HepG2 (cell line): Measurements from ENCODE around the gene TCTA. TPM values are rescaled to one million over a fixed set of nuclear protein-coding genes. Genes with fewer than 3 reads are reported as not detected.

Experiments used
- ATAC-seq: fragments of 200-7000 bp; cut with Tn5 transposase; 3 replicates; pipeline ENCODE4 v1.9.1; 2020; ENCODE audit warnings: mild to moderate bottlenecking, moderate library complexity
- BruUV-seq: library from RNA; stranded (reverse); fragments of 400-500 nt; replicated peaks from 2 replicates; lab custom pipeline; 2021; lab: Mats Ljungman, UMichigan
- CTCF ChIA-PET: fragments of 300-600 bp; formaldehyde crosslinking; extraction: SDS; loops from one replicate; lab custom pipeline; 2021; ENCODE audit warnings: low total read pairs, inconsistent platforms, low intra/inter-chr PET ratio; lab: Yijun Ruan, JAX
- POLR2A ChIA-PET: fragments of 350-600 bp; sonication (Branson Sonifier 250); formaldehyde crosslinking; loops from one replicate; lab custom pipeline; 2020; ENCODE audit warnings: antibody characterized with exemption, inconsistent platforms; lab: Yijun Ruan, JAX
- DNase-seq: peaks from one replicate; pipeline ENCODE4 v3.0.0-alpha.2; 2015; ENCODE audit warnings: low spot score
- FAIRE-seq: peaks from 3 replicates; lab custom pipeline; 2011; peaks lifted over from hg19 to GRCh38; lab: Jason Lieb, UNC
- H2AFZ ChIP-seq: one replicate; pipeline ENCODE4 v1.6.1; 2011; ENCODE audit warnings: low read length, inconsistent platforms
- H3K27ac ChIP-seq: fragments of 300-600 bp; 3 replicates; pipeline ENCODE4 v1.8.0; 2011; ENCODE audit warnings: mixed run types, mild to moderate bottlenecking, mixed read lengths, low read length, inconsistent platforms; ENCODE audit not compliant: insufficient read depth; ENCODE audit errors: extremely low read length
- H3K27me3 ChIP-seq, 2 experiments: fragments of 200-600 bp in 1 of 2; 2 replicates in 1 of 2; 3 replicates in 1 of 2; pipeline versions ENCODE4 v1.6.0 to v1.8.0; 2011; ENCODE audit warnings: low read length in 2 of 2, mild to moderate bottlenecking in 2 of 2, moderate library complexity in 2 of 2, inconsistent platforms in 1 of 2; ENCODE audit not compliant: insufficient read depth in 2 of 2, control insufficient read depth in 1 of 2
- H3K36me3 ChIP-seq, 2 experiments: fragments of 200-600 bp in 1 of 2; replicated peaks in 1 of 2; 2 replicates in 1 of 2; 3 replicates in 1 of 2; pipeline versions ENCODE4 v1.5.1 to v1.8.0; 2011; ENCODE audit warnings: low read length in 2 of 2, inconsistent platforms in 1 of 2; ENCODE audit not compliant: insufficient read depth in 2 of 2, control insufficient read depth in 1 of 2
- H3K4me1 ChIP-seq: 2 replicates; pipeline ENCODE4 v1.5.1; 2012; ENCODE audit warnings: low read length, inconsistent platforms; ENCODE audit not compliant: insufficient read depth
- H3K4me2 ChIP-seq: 2 replicates; pipeline ENCODE4 v1.6.0; 2011; ENCODE audit warnings: low read depth, low read length, inconsistent platforms
- H3K4me3 ChIP-seq, 3 experiments: fragments of 200-600 bp in 1 of 3; sonication (generic), shearing (Covaris generic) in 1 of 3; replicated peaks in 1 of 3; 2 replicates each; pipeline ENCODE4 v1.5.1; 2011 to 2016; ENCODE audit warnings: low read length in 3 of 3, inconsistent platforms in 2 of 3, low read depth in 2 of 3, mild to moderate bottlenecking in 2 of 3, control low read depth in 1 of 3, mixed read lengths in 1 of 3; ENCODE audit not compliant: insufficient read depth in 1 of 3
- H3K79me2 ChIP-seq: one replicate; pipeline ENCODE4 v1.6.1; 2011; ENCODE audit warnings: low read length, inconsistent platforms; ENCODE audit not compliant: insufficient read depth
- H3K9ac ChIP-seq: 2 replicates; pipeline ENCODE4 v1.6.0; 2011; ENCODE audit warnings: mild to moderate bottlenecking, low read depth, low read length, inconsistent platforms; ENCODE audit not compliant: insufficient read depth
- H3K9me3 ChIP-seq: 2 replicates; pipeline ENCODE4 v1.5.1; 2012; ENCODE audit warnings: mild to moderate bottlenecking, low read length
- H4K20me1 ChIP-seq: 2 replicates; pipeline ENCODE4 v1.6.0; 2011; ENCODE audit warnings: inconsistent platforms, mild to moderate bottlenecking, low read length, moderate library complexity; ENCODE audit not compliant: insufficient read depth
- CREM ChIP-seq, 2 experiments: sonication (generic) in 1 of 2; formaldehyde crosslinking in 1 of 2; IDR thresholded peaks; 2 replicates each; pipeline versions ENCODE4 v1.4.0 to v1.6.1; 2016 to 2020; ENCODE audit warnings: antibody characterized with exemption in 1 of 2, mild to moderate bottlenecking in 1 of 2, missing genetic modification reagents in 1 of 2
- FOXO1 ChIP-seq: sonication (generic); formaldehyde crosslinking; IDR thresholded peaks from 2 replicates; pipeline ENCODE4 v1.4.0; 2020; ENCODE audit warnings: missing genetic modification reagents
- HCFC1 ChIP-seq: fragments of 150-350 bp; IDR thresholded peaks from 2 replicates; pipeline ENCODE4 v1.6.1; 2014; ENCODE audit warnings: low read depth, low read length
- MEIS1 ChIP-seq: sonication (generic); formaldehyde crosslinking; IDR thresholded peaks from 2 replicates; pipeline ENCODE4 v1.9.0; 2021; ENCODE audit warnings: mild to moderate bottlenecking, missing genetic modification reagents, moderate library complexity, borderline replicate concordance
- SIX4 ChIP-seq: sonication (generic); formaldehyde crosslinking; IDR thresholded peaks from 2 replicates; pipeline ENCODE4 v1.4.0; 2020; ENCODE audit warnings: missing genetic modification reagents
- WIZ ChIP-seq: sonication (generic); formaldehyde crosslinking; IDR thresholded peaks from 2 replicates; pipeline ENCODE4 v1.5.1; 2020; ENCODE audit warnings: mild to moderate bottlenecking, missing genetic modification reagents
- ZNF619 ChIP-seq: sonication (generic); formaldehyde crosslinking; IDR thresholded peaks from 2 replicates; pipeline ENCODE4 v1.4.0; 2020; ENCODE audit warnings: mild to moderate bottlenecking, missing genetic modification reagents
- WGBS: methylation state at CpG from one replicate; pipeline ENCODE4 v1.1.6; 2017; ENCODE audit warnings: low lambda C conversion rate; 5-methylcytosine and 5-hydroxymethylcytosine counted together
- in situ Hi-C: cut with HindIII; loops from 2 replicates; pipeline ENCODE4 v1.10.0; 2017; ENCODE audit warnings: low pct_unique_long_range_greater_than_20kb; ENCODE audit not compliant: extremely low pct_ligation_motif_present
- intact Hi-C: fragments of 100-400 bp; cut with micrococcal nuclease; formaldehyde crosslinking; loops from one replicate; pipeline ENCODE4 v1.10.0; 2022; ENCODE audit not compliant: unreplicated experiment
- polyA plus RNA-seq, 8 experiments: library from polyadenylated mRNA; depleted of rRNA in 3 of 8; stranded (reverse) in 7 of 8; unstranded in 1 of 8; fragments of >200 nt; fragmentation: Illumina TruSeq in 4 of 8; extraction: Trizol in 4 of 8; gene quantifications; 2 replicates each; pipeline versions ENCODE4 v1.2.1 to v1.2.3, GENCODE V29; 2011 to 2016; ENCODE audit warnings: low read depth in 4 of 8, missing spikeins in 1 of 8, mixed read lengths in 1 of 8; ENCODE audit not compliant: insufficient read depth in 1 of 8
- total RNA-seq, 5 experiments: library from RNA; depleted of rRNA; stranded (reverse); fragments of >200 nt; fragmentation: Illumina TruSeq; extraction: Trizol; gene quantifications; 2 replicates each; pipeline ENCODE4 v1.2.3, GENCODE V29; 2016; ENCODE audit warnings: low read depth in 1 of 5
- TF ChIP-seq, protein P1 (sequence below): sonication (generic); formaldehyde crosslinking; IDR thresholded peaks from 2 replicates; pipeline ENCODE4 v1.9.0; 2021; ENCODE audit warnings: missing genetic modification reagents, borderline replicate concordance
- TF ChIP-seq, protein P2 (sequence below): sonication (generic); formaldehyde crosslinking; IDR thresholded peaks from 2 replicates; pipeline ENCODE4 v1.8.1; 2023; ENCODE audit warnings: mild to moderate bottlenecking, missing genetic modification reagents
- TF ChIP-seq, protein P3 (sequence below): sonication (generic); formaldehyde crosslinking; IDR thresholded peaks from 2 replicates; pipeline ENCODE4 v1.4.0; 2020; ENCODE audit warnings: mild to moderate bottlenecking, missing genetic modification reagents
- TF ChIP-seq, protein P4 (sequence below): sonication (generic); formaldehyde crosslinking; IDR thresholded peaks from 2 replicates; pipeline ENCODE4 v1.5.1; 2020; ENCODE audit warnings: missing genetic modification reagents, mild to moderate bottlenecking, borderline replicate concordance
- TF ChIP-seq, protein P5 (sequence below): IDR thresholded peaks from 2 replicates; pipeline ENCODE4 v1.6.1; 2016; ENCODE audit warnings: control low read depth
- TF ChIP-seq, protein P6 (sequence below): sonication (generic); formaldehyde crosslinking; IDR thresholded peaks from 2 replicates; pipeline ENCODE4 v1.4.0; 2020; ENCODE audit warnings: missing genetic modification reagents, mild to moderate bottlenecking, borderline replicate concordance

The TCTA gene
- total and polyA plus RNA-seq, 2 of the 13 experiments (the other 11 are each of a cell fraction or from before 2014, with no cell fraction given): 8.3 to 13.2 TPM

DNA sequence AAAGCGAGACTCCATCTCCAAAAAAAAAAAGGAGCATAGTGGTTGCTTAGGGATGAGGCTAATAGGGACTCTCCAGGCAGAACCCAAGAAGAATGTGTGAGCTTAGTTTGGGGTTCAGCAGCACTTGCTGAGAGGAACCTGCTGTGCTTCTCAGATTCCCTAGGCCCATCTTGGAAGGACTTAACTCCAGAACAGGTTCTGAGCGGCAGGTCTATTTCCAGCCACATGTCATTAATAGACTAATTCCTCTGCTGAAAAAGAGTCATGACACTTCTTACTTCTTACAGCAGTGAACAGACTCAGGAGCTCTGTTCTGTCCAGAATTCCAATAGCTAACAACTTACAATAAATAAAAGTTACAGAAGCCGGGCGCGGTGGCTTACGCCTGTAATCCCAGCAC is 22.9 kb upstream of the TCTA start:
- no peak overlapping the region for H3K27ac ChIP-seq
- no peak overlapping the region for H3K4me2 ChIP-seq
- in situ Hi-C loops: no loop called here
- ChIA-PET CTCF (no interaction called here), POLR2A (interaction anchor here (1.1 kb wide), 1 partner anchor 23 kb away, joined by 4 read pairs; the partner anchor contains the start of genes RHOA and TCTA)
- H3K36me3 ChIP-seq: peaks cover 3 to 4% of the 10 kb centered on the region in 2 experiments; a peak in 3 of 5 replicates
- H2AFZ ChIP-seq: no peak overlapping the region
- H3K9ac ChIP-seq: no peak overlapping the region
- no peaks in the 10 kb centered on the region for H3K27me3 ChIP-seq
- no peaks in the 10 kb centered on the region for H3K9me3 ChIP-seq
- peaks cover 16% of the 10 kb centered on the region for H3K4me1 ChIP-seq
- no peak overlapping the region for H3K4me3 ChIP-seq
- DNase-seq (no peak), ATAC-seq (no peak), FAIRE-seq (no peak)
- no TSS peak for BruUV-seq
- WGBS: 98% methylated on average over 6 of the region's 6 CpGs
- H3K79me2 ChIP-seq: peaks cover 86% of the 10 kb centered on the region
- intact Hi-C loops: no loop called here
- peaks cover 27% of the 10 kb centered on the region for H4K20me1 ChIP-seq
- TF ChIP-seq FOXO1 (CRISPR knock-in tag) (no peak), HCFC1 (no peak), WIZ (CRISPR knock-in tag) (no peak), MEIS1 (no peak), SIX4 (CRISPR knock-in tag) (no peak), ZNF619 (no peak), CREM (IDR thresholded peaks at IDR 0.05) (no peak), CREM (CRISPR knock-in tag; IDR thresholded peaks at IDR 0.05) (no peak)
- TF ChIP-seq, protein P1, sequence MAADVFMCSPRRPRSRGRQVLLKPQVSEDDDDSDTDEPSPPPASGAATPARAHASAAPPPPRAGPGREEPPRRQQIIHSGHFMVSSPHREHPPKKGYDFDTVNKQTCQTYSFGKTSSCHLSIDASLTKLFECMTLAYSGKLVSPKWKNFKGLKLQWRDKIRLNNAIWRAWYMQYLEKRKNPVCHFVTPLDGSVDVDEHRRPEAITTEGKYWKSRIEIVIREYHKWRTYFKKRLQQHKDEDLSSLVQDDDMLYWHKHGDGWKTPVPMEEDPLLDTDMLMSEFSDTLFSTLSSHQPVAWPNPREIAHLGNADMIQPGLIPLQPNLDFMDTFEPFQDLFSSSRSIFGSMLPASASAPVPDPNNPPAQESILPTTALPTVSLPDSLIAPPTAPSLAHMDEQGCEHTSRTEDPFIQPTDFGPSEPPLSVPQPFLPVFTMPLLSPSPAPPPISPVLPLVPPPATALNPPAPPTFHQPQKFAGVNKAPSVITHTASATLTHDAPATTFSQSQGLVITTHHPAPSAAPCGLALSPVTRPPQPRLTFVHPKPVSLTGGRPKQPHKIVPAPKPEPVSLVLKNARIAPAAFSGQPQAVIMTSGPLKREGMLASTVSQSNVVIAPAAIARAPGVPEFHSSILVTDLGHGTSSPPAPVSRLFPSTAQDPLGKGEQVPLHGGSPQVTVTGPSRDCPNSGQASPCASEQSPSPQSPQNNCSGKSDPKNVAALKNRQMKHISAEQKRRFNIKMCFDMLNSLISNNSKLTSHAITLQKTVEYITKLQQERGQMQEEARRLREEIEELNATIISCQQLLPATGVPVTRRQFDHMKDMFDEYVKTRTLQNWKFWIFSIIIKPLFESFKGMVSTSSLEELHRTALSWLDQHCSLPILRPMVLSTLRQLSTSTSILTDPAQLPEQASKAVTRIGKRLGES (CRISPR knock-in tag): no peak
- TF ChIP-seq, protein P2, sequence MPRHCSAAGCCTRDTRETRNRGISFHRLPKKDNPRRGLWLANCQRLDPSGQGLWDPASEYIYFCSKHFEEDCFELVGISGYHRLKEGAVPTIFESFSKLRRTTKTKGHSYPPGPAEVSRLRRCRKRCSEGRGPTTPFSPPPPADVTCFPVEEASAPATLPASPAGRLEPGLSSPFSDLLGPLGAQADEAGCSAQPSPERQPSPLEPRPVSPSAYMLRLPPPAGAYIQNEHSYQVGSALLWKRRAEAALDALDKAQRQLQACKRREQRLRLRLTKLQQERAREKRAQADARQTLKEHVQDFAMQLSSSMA: no peak
- TF ChIP-seq, protein P3, sequence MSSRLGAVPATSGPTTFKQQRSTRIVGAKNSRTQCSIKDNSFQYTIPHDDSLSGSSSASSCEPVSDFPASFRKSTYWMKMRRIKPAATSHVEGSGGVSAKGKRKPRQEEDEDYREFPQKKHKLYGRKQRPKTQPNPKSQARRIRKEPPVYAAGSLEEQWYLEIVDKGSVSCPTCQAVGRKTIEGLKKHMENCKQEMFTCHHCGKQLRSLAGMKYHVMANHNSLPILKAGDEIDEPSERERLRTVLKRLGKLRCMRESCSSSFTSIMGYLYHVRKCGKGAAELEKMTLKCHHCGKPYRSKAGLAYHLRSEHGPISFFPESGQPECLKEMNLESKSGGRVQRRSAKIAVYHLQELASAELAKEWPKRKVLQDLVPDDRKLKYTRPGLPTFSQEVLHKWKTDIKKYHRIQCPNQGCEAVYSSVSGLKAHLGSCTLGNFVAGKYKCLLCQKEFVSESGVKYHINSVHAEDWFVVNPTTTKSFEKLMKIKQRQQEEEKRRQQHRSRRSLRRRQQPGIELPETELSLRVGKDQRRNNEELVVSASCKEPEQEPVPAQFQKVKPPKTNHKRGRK (CRISPR knock-in tag): no peak
- TF ChIP-seq, protein P4, sequence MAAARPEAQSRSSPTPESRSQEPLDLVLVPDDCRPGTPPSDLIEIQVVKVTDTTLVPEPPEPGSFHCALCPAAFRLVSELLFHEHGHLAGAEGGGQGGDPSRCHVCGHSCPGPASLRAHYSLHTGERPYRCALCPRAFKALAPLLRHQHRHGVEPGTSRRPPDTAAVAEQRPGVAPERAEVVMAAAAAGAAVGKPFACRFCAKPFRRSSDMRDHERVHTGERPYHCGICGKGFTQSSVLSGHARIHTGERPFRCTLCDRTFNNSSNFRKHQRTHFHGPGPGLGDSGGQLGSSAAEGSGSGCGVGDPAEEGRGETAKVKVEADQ: no peak
- TF ChIP-seq, protein P5, sequence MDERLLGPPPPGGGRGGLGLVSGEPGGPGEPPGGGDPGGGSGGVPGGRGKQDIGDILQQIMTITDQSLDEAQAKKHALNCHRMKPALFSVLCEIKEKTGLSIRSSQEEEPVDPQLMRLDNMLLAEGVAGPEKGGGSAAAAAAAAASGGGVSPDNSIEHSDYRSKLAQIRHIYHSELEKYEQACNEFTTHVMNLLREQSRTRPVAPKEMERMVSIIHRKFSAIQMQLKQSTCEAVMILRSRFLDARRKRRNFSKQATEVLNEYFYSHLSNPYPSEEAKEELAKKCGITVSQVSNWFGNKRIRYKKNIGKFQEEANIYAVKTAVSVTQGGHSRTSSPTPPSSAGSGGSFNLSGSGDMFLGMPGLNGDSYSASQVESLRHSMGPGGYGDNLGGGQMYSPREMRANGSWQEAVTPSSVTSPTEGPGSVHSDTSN (CRISPR knock-in tag): no peak
- TF ChIP-seq, protein P6, sequence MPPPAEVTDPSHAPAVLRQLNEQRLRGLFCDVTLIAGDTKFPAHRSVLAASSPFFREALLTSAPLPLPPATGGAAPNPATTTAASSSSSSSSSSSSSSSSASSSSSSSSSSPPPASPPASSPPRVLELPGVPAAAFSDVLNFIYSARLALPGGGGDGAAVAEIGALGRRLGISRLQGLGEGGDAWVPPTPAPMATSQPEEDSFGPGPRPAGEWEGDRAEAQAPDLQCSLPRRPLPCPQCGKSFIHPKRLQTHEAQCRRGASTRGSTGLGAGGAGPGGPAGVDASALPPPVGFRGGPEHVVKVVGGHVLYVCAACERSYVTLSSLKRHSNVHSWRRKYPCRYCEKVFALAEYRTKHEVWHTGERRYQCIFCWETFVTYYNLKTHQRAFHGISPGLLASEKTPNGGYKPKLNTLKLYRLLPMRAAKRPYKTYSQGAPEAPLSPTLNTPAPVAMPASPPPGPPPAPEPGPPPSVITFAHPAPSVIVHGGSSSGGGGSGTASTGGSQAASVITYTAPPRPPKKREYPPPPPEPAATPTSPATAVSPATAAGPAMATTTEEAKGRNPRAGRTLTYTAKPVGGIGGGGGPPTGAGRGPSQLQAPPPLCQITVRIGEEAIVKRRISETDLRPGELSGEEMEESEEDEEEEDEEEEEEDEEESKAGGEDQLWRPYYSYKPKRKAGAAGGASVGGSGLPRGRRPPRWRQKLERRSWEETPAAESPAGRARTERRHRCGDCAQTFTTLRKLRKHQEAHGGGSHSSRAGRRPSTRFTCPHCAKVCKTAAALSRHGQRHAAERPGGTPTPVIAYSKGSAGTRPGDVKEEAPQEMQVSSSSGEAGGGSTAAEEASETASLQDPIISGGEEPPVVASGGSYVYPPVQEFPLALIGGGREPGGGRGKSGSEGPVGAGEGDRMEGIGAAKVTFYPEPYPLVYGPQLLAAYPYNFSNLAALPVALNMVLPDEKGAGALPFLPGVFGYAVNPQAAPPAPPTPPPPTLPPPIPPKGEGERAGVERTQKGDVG (CRISPR knock-in tag): no peak
